ENCODE measurements around the gene SLC22A1. TPM values are rescaled to one million over a fixed set of nuclear protein-coding genes. Genes with fewer than 3 reads are reported as not detected.

Gene SLC22A1
- total and polyA plus RNA-seq, 8 donors, result 0.53 to 2.5 (median 0.83) TPM

- Histone ChIP-seq H3K27ac (no peak overlapping the region), H3K27me3 (no peaks in the 10 kb centered on the region), H3K4me3 (no peak overlapping the region), H3K4me1 (no peaks in the 10 kb centered on the region), H3K9me3 (no peaks in the 10 kb centered on the region), H3K36me3 (peaks cover 4 to 77% (median 30%) of the 10 kb centered on the region in 3 donors)
- DNase-seq (no peak), FAIRE-seq (no peak), ATAC-seq (no peak)
- intact Hi-C loops (cut with DNase I), result loop anchor here in 1 of 3 donors (10.0 kb wide), 1 partner anchor 371 kb away; no protein-coding TSS in a partner anchor
- 94 to 98% methylated on average over 18 of the region's 18 CpGs for WGBS, 2 donors
- no peak for TF ChIP-seq CTCF (IDR thresholded peaks at IDR 0.05)
Measured at GRCh38 chr6:160084198-160084776, 37.3 kb upstream of the SLC22A1 start.

- no peaks in the 10 kb centered on the region for H3K27me3 ChIP-seq
- no peak overlapping the region for H3K27ac ChIP-seq
- TF ChIP-seq CTCF (IDR thresholded peaks at IDR 0.05), result no peak
- no peak for DNase-seq
- H3K36me3 ChIP-seq, result peaks cover 4 to 77% (median 29%) of the 10 kb centered on the region in 3 donors
- no peaks in the 10 kb centered on the region for H3K4me1 ChIP-seq
- H3K4me3 ChIP-seq, result no peak overlapping the region
- 72 to 76% methylated on average over 5 of the region's 5 CpGs for WGBS, 2 donors
- no peak for FAIRE-seq
- intact Hi-C loops (cut with DNase I), result loop anchor here in 1 of 3 donors (10.0 kb wide), 1 partner anchor 370 kb away; no protein-coding TSS in a partner anchor
- ATAC-seq, result no peak
- no peaks in the 10 kb centered on the region for H3K9me3 ChIP-seq
Measured at GRCh38 chr6:160085226-160085625, 36.4 kb upstream of the SLC22A1 start.

- no peak for DNase-seq
- FAIRE-seq, result no peak
- no peak overlapping the region for H3K27ac ChIP-seq
Measured at GRCh38 chr6:160085713-160086505, 35.7 kb upstream of the SLC22A1 start.

GRCh38 chr6:160086754-160087153 is 34.9 kb upstream of the SLC22A1 start:
- H3K27me3 ChIP-seq, result no peaks in the 10 kb centered on the region
- ATAC-seq, result no peak
- H3K9me3 ChIP-seq, result no peaks in the 10 kb centered on the region
- H3K27ac ChIP-seq, result no peak overlapping the region
- intact Hi-C loops (cut with DNase I), result loop anchor here in 1 of 3 donors (10.0 kb wide), 1 partner anchor 368 kb away; no protein-coding TSS in a partner anchor
- DNase-seq, result no peak
- peaks cover 8 to 74% (median 36%) of the 10 kb centered on the region in 3 donors for H3K36me3 ChIP-seq
- no peak overlapping the region for H3K4me3 ChIP-seq
- TF ChIP-seq CTCF (IDR thresholded peaks at IDR 0.05), result no peak
- no peaks in the 10 kb centered on the region for H3K4me1 ChIP-seq
- WGBS, 2 donors, result 91 to 93% methylated on average over 8 of the region's 8 CpGs
- no peak for FAIRE-seq

More at GRCh38 chr6:160085713-160086505, 35.7 kb upstream of the SLC22A1 start:
- no peak for ATAC-seq
- intact Hi-C loops (cut with DNase I), result loop anchor here in 1 of 3 donors (10.0 kb wide), 1 partner anchor 369 kb away; no protein-coding TSS in a partner anchor
- H3K4me1 ChIP-seq, result no peaks in the 10 kb centered on the region
- 87 to 90% methylated on average over 15 of the region's 15 CpGs for WGBS, 2 donors
- peaks cover 4 to 76% (median 30%) of the 10 kb centered on the region in 3 donors for H3K36me3 ChIP-seq
- H3K9me3 ChIP-seq, result no peaks in the 10 kb centered on the region
- H3K4me3 ChIP-seq, result no peak overlapping the region
- no peaks in the 10 kb centered on the region for H3K27me3 ChIP-seq
- TF ChIP-seq CTCF (IDR thresholded peaks at IDR 0.05), result no peak

Measured in pancreas (tissue), 10 donors.